HS-27A (cell line): ENCODE data around the gene LECT2.
A peak's percentile ranks its signal among the peaks of the same experiment; 100 is the strongest.

Experiments
- DNase-seq: peaks from one replicate; pipeline ENCODE4 v3.0.0-alpha.2; 2012; ENCODE audit warnings: low read depth, missing footprints

Gene LECT2

DNA sequence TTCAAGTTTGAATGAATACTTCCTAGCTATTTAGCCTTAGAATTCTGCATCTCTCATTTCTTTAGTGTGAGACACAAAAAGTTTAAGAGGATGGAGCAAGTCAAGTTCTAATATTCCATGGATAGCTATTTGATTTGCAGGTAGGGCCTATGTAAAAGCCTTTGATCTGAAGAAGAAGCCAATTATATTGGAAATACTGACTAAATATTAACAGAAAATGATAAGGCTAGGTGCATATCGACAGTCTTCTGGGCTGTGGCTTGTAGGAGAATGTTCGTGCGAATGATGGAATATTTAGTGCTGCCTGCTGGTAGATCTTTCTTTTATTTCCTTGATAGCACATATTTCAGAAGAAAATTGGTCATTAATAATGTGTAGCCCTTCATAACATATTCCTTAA, at the start of gene LECT2:
Gene LECT2, minus strand, starts transcription at position 85 of the 400 bp plus-strand sequence. CDS start 150 bp downstream, outside the sequence.
- DNase-seq, result no peak

DNA sequence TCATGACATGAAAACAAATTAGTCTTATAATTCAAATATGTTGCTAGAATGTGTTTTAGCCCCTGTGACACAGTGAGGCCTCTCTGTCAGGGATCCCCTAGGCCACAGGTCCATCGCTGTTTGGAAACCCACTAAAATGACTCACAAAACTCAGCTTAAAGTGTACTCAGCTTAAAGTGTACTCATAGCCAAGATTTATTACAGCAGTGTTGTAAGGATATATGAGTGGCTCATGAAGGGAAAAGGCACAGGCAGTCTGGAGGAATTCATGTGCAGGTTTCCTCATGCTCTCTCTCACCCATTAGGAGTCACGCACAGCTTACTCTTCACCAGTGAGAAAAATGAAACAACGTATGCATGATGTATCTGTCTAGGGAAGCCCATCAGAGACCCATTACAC, 49.7 kb upstream of the LECT2 start:
- DNase-seq, result no peak

DNA sequence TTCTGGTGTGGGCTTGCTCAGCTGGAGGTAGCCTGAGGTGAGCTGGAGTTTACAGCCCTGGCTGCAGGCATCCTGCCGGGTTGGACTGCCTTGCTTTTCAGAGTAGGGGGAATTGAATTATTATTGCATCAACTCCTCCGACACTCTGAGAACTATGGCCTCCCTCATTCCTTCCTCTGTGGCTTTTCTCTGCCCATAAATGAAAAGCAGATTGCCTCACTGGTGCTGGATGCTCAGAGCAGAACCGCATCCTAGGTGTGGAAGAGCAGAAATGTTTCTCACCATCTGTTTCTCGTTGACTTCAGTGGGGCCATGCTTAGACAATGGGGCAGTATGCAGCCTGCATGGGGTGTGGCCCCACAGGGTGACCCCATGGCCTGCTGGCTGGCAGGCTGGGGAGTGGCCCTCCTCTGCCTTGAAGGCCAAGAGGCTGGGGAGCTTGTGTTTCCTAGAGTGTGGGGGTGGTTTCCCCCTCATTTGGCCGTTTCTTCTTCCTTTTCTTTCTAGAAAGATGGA, 46.7 kb upstream of the LECT2 start:
- DNase-seq, result no peak

DNA sequence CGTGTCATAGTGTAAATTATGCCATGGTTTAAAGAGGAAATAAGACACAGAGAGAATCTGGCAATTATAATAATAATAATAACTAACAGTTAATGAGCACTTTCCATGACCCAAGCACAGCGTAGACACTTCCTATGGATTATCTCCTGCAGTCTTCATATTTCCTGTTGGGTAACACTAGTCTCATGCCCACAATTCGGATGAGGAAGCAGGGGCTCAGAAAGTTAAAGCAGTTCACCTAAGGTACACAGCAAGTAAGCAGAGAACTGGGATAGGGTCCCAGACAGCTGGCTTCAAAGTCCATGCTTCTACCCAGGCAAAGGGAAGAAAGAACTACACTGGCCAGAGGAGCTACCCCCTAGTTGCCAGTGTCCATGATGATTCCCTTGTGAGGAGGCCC, 46.1 kb upstream of the LECT2 start:
- no peak for DNase-seq

DNA sequence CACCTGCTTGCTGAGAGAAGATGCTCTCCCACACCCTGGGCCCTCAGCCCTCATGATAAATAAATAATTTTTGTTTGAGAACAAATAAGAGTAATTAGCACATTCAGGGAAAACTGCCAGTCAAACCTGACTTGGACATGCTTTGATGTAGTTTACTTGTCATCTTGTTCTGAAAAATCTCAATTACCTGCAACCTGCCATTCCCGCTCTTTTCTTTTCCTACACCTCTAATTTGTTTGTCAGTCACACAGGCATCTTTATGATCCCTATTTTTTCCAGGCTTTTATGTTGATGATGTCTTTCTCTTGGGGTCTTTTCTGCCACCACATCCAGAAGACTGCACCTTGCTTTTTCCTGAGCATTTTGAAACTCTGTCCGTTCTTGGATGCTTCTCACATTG, 45.4 kb upstream of the LECT2 start:
- DNase-seq, result no peak

DNA sequence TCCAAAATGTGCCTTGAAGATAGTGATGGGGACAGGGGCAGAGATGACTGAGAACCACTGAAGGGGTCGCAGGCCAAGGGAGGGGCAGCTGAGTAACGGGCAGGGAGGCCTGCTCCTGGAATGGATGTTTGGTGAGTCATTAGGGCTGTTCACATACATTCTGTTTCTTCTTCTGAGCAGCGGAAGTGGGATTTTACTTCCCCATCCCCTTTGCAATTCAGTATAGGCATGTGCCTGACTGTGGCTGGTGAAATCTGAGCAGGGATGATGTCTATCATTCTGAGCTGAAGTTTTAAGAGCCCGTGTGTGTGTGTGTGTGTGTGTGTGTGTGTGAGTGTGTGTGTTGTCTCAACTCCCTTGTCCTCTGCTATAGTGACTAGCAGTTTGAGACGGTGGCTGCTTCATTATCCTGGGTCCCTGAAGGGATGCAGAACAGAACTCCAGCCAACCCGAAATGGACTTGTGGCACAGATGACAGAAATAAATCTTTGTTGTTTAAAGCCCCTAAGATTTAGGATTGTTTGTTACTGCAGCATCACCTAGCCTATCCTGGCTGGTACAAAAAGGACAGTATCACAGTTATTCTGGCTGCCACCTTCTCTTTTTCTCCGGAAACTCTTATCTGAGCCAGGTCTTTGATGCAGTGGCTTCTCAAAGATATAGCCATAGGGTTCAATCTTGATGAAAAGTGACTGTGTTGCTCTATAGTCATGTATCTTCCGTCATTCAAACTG, 44.8 kb upstream of the LECT2 start:
- peak; percentile 74 for DNase-seq

DNA sequence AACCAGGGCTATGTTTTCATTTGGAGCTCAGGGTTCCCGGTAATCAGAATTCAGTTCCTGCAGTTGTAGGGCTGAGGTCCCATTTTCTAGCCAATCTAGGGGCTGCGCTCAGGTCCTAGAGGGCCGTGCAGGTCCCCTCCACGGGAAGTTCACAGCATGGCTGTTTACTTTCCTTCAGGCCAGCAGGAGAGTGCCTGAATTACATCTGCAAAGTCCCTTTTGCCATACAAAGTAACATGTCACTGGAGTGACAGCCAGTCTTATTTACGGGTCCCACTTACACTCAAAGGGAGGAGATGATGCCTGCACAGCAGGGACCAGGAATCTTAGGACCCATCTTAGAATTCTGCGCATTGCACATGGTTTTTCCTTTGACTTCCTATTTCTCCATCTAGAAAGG, 44.1 kb upstream of the LECT2 start:
- no peak for DNase-seq

DNA sequence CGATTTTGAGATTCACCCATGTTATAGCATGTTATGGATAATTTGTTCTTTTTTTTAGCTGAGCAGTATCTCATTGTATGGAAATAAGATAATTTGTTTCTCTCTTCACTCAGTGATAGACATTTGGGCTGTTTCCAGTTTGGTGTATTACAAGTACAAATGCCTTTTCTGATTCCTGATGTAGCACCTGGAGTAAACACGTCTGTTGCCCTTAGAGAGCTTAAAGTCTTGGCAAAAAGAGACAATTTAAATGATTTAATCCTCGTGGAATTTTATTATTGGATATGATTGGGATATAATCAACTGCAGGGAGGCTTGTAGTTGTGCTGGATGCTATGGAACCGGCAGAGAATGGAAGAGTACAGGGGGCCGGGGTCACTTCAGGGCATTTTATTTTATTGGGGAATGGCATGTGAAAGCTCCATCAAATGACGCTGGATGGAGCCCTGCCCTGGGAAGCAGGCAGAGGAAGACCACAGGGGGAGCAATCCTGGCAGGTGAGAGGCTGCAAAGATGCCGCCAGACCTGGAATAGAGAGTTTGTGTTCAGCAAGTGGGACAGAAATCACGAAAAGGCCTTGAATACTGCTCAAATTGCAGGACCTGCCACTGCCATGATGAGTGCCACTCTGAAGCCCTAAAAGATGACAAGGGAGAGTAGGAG, 43.0 kb upstream of the LECT2 start:
- DNase-seq, result no peak

DNA sequence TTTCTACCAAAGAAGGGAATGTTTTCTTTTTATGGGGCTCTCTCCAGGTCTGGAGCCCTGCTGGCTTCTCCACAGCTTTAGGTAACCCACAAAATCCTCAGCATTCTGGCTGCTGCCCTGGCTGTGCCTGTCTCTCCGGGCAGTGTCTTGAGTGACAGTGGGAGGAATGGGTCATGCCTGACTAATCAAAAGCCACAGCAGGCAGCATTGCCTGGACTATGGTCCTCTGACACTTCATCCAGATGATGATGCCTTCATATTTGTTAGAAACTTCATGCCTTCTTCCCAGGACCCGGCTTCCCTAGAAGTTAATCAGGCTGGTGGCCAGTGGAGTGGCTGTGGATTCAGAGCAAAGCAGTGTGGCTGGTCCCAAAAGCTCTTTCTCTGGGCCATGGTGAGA, 41.8 kb upstream of the LECT2 start:
- no peak for DNase-seq

DNA sequence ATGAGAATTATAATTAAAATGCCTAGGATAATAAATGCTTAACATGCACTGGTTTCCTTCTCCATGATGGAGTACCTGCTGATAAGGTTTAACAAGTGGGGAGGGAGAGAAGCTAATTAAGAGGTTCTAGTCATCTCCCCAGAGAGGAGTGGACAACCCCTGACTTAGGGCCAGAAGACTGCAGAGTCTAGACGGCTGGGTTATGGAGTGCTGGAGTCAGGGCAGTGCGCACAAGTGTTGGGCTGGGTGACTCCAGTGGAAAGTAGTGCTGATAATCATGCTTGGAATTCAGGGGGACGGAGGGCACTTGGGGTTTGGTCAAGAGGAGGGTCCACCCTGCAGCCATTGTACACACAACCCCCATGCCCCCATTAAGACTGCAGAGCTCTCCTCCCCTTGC, 41.2 kb upstream of the LECT2 start:
- no peak for DNase-seq

DNA sequence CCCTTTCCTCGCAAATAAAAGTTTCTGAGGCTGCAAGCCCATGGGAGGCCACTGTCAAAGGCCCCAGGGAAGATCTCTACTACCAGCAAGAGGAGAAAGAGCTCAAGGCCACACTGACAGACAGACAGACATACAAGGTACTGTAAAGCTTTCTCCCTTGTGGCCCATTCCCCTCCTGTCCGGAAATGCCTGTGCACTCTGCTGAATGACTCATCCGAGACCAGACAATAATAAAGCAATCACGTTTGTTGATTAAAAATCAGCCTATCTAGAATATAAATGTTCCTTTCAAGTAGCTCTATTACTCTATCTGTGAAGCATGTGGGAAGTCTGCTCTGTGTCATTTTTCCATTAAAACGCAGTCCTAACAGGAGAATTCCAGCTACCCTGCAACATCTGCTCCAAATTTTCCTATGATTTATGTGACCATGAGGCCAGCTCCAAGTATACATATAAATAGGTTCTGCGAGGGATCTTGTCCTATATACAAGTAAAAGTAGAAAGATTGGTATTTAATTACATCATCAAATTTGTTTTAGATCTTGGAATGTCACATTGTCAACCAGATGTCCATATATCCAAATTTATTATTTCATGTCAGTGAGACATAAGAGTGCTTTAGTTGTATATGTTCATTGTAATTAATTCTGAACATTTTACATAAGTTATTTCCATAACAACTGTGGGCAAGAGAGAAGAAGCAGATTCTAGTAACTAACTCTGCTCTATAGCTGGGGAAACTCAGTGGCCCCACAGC, 39.3 kb upstream of the LECT2 start:
- DNase-seq, result no peak

DNA sequence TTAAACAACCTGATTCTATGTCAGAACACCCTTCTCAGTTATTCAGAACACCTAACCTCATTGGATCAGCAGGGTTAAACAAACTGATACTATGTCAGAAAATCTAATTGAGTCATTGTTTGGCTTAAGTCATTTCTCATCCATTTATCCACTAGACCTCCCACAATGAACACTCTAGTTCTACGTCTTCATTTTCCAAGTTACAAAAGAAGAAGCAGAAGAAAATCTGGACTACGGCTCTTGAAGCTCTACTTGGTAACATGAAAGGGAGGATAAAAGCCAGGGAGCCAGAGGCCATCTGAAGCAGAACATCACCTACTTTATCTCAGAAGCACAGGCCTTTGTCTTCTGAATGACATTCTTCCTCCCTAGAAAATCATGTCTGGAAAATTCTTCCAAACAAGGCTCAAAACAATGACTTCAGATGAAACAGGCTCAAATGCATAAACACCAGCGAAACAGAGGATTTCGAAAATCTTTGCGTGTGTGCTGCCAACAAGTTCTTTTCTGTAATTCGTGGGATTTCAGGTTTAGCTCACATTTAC, 38.6 kb upstream of the LECT2 start:
- DNase-seq, result no peak

DNA sequence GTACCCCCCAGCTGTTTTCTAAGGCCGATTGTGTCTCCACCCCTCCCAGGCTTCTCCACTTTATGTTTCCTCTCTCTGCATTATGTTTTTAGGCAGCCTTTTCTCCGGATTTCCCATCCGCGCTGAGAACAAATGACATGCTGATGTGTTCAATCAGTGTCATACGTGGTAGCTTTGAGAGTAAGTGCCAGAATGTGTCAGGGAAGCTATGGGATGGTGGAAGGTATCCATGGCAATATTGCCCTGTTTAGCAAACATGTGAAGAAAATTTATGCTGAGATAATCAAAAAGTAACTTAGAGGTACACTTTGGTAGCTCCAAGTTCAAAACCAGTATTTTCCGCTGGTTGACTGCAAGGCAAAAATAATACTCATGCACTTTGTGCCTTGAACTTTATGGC, 36.6 kb upstream of the LECT2 start:
- no peak for DNase-seq

DNA sequence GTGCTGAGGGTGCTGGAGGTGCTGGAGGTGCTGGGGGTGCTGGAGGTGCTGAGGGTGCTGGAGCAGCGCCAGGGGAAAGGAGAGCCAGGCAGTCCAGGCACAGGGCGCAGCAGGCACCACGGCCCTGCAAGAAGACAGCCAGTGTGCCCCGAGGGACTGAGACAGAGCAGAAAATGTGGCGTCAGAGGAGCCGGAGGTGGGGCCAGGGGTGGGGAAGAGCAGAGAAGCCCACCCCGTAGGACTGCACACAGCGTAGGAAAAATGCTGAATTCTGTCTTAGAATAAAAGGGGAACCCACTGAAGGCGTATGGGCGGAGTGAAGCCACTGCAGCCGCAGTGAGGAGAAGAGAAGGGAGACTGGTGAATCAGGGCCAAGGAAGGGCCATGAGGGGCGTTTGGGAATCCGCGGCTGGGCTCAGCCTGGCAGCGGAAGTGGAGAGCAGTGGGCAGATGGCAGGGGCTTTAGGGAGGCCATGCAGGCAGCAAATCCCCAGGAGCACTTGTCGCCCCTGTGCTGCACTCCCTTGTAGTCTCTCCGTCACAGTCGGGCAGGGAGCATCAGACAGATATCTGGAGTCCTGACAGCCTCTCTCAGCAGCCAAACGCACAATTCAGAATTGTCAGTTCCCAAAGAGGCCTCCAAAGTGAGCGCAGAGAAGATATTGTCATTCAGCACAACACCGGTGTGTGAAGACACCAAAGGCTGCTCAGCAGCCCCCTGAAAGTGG, 35.9 kb upstream of the LECT2 start:
- no peak for DNase-seq

DNA sequence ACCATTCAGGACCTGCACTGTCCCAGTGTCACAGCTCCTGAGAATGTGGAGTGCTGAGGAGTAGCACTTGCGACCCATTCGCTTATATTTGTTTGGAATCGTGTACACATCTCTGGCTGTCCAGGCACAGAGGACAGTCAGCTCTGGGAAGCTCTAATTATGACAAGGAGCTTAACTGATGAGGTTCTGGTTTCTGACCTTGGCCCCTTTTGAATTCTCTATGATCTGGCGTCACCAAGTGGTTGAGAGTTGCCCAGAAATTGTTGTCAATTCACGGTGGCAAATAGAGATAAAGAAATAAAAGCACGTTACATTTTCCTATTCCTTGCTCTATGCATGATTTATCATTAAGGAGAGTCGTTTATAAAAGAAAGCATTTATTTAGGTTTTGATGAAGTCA, 34.9 kb upstream of the LECT2 start:
- DNase-seq, result no peak

DNA sequence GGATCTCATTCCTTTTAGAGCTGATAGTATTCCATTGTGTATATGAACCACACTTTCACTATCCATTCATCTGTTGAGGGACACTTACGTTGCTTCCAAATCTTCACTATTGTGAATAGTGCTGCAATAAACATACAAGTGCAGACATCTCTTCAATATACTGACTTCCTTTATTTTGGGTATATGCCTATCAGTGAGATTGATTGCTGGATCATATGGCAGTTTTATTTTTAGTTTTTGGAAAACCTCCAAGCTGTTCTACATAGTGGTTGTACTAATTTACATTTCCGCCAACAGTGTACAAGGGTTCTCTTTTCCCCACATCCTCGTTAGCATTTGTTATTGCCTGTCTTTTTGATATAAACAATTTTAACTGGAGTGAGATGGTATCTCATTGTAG, 33.8 kb upstream of the LECT2 start:
- no peak for DNase-seq

DNA sequence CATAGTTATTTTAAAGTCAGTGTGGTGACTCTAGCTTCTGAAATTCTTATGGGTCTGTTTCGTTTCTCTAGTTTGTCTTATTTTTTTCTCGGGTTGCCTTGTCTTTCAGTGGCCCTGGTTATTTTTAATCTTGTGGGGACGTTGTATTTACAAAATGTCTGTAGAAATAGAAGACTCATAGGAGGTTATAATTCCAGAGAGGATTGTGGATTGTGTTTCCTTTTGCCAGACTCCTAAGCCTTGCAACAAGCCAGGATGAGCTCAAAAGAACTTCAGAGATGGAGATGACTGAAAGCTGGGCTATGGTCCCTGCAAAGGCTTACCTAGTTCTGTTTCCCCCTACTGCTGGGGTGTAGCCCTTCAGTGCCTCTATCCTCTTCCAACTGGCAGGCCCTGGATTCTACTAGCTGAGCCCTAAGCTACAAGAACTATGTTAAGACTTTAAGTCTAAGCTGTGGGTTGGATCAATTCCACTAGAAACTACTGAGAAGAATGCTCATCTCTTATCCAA, 32.2 kb upstream of the LECT2 start:
- DNase-seq, result no peak

DNA sequence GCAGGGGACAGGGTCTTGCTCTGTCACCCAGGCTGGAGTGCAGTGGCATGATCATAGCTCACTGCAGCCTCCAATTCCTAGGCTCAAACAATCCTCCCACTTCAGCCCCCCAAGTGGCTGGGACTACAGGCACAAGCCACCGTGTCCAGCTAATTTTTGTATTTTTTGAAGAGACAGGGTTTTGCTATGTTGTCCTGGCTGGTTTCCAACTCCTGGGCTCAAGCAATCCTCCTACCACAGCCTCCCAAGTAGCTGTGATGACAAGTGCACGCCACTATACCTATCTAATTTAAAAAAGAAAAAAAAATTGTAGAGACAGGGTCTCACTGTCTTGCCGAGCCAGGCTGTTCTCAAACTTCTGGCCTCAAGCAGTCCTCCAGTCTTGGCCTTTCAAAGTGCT, 31.6 kb upstream of the LECT2 start:
- no peak for DNase-seq

DNA sequence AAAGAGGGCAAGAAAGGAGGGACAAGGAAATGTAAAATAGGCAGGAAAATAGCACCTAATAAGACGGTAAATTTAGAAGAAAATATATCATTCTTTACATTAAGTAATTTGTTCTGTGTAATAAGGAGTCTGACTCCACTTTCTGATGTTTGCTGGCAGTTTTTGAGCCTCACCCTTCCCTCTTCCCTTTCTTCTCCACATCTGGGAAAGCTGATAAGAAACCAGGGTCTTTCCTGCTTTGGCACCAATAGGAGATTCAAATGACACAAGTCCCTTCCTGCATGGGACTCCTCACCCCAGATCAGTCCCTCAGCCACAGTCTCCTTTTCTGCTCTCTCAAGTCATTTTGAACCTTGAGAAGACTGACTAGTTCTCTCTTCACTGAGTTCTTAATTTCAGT, 31.2 kb upstream of the LECT2 start:
- no peak for DNase-seq

DNA sequence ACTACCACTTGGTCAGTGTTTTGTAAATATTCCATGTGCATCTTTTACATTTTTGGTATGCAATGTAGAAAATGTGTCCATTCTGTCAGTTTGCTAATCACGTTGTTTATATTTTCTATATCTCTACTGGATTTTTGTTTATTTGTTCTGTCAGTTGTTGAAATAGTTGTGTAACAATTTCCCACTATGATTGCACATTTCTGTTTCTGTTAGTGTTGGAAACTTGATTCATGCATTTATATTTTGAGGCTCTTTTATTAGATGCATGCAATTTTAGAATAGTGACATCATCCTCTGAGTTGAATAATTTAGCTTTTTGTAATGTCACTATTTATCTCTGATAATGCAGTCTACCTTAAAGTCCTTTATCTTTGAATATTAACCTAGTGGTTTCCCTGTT, 25.8 kb upstream of the LECT2 start:
- DNase-seq, result no peak

DNA sequence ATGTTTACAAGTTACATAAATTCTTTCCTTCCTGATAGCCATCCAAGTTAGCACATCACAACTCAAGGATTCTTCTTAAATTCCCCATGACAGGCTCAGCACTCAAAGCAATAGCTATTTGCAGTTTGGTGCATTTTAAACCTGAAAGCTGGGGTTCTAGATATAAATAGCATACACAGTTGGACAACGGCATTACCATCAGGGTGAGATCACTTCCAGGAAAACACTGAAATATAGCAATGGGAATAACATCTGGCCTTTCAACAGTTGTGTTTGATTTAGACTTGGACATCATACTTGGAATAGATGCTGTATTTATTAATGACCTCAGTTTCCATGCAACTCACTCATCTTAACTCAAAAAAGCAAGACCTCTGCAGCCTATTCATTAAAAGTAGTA, 24.7 kb upstream of the LECT2 start:
- DNase-seq, result no peak

DNA sequence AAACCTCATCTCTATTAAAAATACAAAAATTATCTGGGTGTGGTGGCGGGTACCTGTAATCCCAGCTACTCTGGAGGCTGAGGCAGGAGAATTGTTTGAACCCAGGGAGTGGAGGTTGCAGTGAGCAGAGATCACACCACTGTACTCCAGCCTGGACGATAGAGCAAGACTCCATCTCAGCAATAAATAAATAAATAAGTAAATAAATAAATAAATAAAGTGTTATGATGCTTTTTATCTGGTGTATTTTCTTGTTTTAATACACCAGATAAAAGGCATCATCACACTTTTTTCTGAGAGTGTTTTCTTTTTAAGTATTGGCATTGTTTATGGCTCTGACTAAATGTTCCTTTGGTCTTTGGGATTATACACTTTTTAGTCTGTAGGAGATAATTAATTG, 24.2 kb upstream of the LECT2 start:
- DNase-seq, result no peak
